HepG2 (cell line): Measurements from ENCODE around the gene GNPAT.

Experiments used
- CTCF ChIP-seq: sonication (generic); formaldehyde crosslinking; IDR thresholded peaks from 2 replicates; pipeline ENCODE4 v1.5.0; 2020; ENCODE audit warnings: mild to moderate bottlenecking, missing genetic modification reagents, moderate library complexity
- FOXJ3 ChIP-seq: sonication (generic); formaldehyde crosslinking; IDR thresholded peaks from 2 replicates; pipeline ENCODE4 v1.4.0; 2020; ENCODE audit warnings: missing genetic modification reagents, mild to moderate bottlenecking, borderline replicate concordance
- KDM1A ChIP-seq: IDR thresholded peaks from 2 replicates; pipeline ENCODE4 v1.6.1; 2016; ENCODE audit warnings: missing compliant biosample characterization
- POLR2A ChIP-seq, 2 experiments: IDR thresholded peaks; 2 replicates each; pipeline ENCODE4 v1.6.1; 2011; ENCODE audit warnings: low read depth in 2 of 2, low read length in 2 of 2, mild to moderate bottlenecking in 1 of 2, moderate library complexity in 1 of 2; ENCODE audit not compliant: insufficient read depth in 1 of 2
- SP1 ChIP-seq, 2 experiments: fragments of 450-650 bp in 1 of 2; sonication (generic) in 1 of 2; formaldehyde crosslinking in 1 of 2; IDR thresholded peaks; 2 replicates each; pipeline versions ENCODE4 v1.4.0 to v1.6.1; 2016 to 2020; ENCODE audit warnings: missing genetic modification reagents in 1 of 2
- TCF7L2 ChIP-seq: IDR thresholded peaks from 2 replicates; pipeline ENCODE4 v1.6.1; 2011; ENCODE audit warnings: mild to moderate bottlenecking, low read depth, low read length, moderate library complexity
- XRCC5 ChIP-seq: fragments of 200-400 bp; formaldehyde crosslinking; optimal IDR thresholded peaks from 2 replicates; pipeline ENCODE3; 2017; ENCODE audit warnings: mild to moderate bottlenecking, low read length
- ZFP36 ChIP-seq: fragments of 150-350 bp; IDR thresholded peaks from 2 replicates; pipeline ENCODE4 v1.6.1; 2018; ENCODE audit warnings: borderline replicate concordance, low read length, low read depth; ENCODE audit not compliant: partially characterized antibody
- ZNF282 ChIP-seq: fragments of 450-650 bp; IDR thresholded peaks from 2 replicates; pipeline ENCODE4 v1.6.1; 2018; ENCODE audit not compliant: partially characterized antibody
- ZNF629 ChIP-seq: sonication (generic); formaldehyde crosslinking; conservative IDR thresholded peaks from 2 replicates; pipeline ENCODE4 v1.5.0; 2020; ENCODE audit warnings: missing genetic modification reagents
- TF ChIP-seq, protein P1 (sequence below): IDR thresholded peaks from 2 replicates; pipeline ENCODE4 v1.6.1; 2016; ENCODE audit warnings: low read depth, missing genetic modification reagents, missing compliant biosample characterization
- TF ChIP-seq, protein P2 (sequence below): sonication (generic); formaldehyde crosslinking; conservative IDR thresholded peaks from 2 replicates; pipeline ENCODE4 v1.8.1; 2023; ENCODE audit warnings: missing genetic modification reagents
- TF ChIP-seq, protein P3 (sequence below): IDR thresholded peaks from 2 replicates; pipeline ENCODE4 v1.6.1; 2012; ENCODE audit warnings: inconsistent platforms

DNA sequence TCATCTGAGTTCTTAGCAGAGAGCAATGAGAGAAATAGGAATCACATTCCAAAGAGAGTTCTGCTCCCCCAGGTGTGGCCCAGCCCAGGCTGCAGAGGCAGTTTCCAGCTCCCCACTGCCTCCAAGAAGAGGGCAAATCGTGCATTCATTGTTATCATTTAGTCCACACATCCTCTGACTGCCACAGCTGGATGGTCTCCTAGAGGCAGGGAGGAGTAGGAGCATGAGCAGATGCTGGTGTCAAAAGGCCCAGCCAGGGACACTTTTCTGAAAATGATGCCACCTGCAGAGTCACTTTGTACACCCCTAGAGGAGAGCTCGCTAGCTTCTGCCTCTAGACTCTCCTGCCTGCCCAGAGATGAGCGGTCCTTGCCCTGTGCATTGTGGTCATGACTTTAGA, 33.6 kb upstream of the GNPAT start:
- TF ChIP-seq ZFP36 (no peak), XRCC5 (no peak), FOXJ3 (no peak), CTCF (CRISPR knock-in tag) (no peak), ZNF282 (no peak), TCF7L2 (no peak), POLR2A (IDR thresholded peaks at IDR 0.05; ENCODE audit: insufficient read depth in 1 of 2, low read depth in 2 of 2, low read length in 2 of 2) (no peak), ZNF629 (CRISPR knock-in tag) (no peak), KDM1A (CRISPR knock-in tag) (no peak), SP1 (IDR thresholded peaks at IDR 0.05) (no peak), SP1 (CRISPR knock-in tag; IDR thresholded peaks at IDR 0.05) (no peak)
- TF ChIP-seq, protein P1, sequence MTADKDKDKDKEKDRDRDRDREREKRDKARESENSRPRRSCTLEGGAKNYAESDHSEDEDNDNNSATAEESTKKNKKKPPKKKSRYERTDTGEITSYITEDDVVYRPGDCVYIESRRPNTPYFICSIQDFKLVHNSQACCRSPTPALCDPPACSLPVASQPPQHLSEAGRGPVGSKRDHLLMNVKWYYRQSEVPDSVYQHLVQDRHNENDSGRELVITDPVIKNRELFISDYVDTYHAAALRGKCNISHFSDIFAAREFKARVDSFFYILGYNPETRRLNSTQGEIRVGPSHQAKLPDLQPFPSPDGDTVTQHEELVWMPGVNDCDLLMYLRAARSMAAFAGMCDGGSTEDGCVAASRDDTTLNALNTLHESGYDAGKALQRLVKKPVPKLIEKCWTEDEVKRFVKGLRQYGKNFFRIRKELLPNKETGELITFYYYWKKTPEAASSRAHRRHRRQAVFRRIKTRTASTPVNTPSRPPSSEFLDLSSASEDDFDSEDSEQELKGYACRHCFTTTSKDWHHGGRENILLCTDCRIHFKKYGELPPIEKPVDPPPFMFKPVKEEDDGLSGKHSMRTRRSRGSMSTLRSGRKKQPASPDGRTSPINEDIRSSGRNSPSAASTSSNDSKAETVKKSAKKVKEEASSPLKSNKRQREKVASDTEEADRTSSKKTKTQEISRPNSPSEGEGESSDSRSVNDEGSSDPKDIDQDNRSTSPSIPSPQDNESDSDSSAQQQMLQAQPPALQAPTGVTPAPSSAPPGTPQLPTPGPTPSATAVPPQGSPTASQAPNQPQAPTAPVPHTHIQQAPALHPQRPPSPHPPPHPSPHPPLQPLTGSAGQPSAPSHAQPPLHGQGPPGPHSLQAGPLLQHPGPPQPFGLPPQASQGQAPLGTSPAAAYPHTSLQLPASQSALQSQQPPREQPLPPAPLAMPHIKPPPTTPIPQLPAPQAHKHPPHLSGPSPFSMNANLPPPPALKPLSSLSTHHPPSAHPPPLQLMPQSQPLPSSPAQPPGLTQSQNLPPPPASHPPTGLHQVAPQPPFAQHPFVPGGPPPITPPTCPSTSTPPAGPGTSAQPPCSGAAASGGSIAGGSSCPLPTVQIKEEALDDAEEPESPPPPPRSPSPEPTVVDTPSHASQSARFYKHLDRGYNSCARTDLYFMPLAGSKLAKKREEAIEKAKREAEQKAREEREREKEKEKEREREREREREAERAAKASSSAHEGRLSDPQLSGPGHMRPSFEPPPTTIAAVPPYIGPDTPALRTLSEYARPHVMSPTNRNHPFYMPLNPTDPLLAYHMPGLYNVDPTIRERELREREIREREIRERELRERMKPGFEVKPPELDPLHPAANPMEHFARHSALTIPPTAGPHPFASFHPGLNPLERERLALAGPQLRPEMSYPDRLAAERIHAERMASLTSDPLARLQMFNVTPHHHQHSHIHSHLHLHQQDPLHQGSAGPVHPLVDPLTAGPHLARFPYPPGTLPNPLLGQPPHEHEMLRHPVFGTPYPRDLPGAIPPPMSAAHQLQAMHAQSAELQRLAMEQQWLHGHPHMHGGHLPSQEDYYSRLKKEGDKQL (CRISPR knock-in tag): no peak
- TF ChIP-seq, protein P2, sequence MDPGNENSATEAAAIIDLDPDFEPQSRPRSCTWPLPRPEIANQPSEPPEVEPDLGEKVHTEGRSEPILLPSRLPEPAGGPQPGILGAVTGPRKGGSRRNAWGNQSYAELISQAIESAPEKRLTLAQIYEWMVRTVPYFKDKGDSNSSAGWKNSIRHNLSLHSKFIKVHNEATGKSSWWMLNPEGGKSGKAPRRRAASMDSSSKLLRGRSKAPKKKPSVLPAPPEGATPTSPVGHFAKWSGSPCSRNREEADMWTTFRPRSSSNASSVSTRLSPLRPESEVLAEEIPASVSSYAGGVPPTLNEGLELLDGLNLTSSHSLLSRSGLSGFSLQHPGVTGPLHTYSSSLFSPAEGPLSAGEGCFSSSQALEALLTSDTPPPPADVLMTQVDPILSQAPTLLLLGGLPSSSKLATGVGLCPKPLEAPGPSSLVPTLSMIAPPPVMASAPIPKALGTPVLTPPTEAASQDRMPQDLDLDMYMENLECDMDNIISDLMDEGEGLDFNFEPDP (CRISPR knock-in tag): no peak
- TF ChIP-seq, protein P3, sequence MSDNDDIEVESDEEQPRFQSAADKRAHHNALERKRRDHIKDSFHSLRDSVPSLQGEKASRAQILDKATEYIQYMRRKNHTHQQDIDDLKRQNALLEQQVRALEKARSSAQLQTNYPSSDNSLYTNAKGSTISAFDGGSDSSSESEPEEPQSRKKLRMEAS: no peak
